Trophoblast cell (in vitro differentiated cells and primary cell): Measurements from ENCODE around the gene CHRNB2.

ENCODE experiments used
- DNase-seq, 2 donors: peaks; one replicate each; pipeline ENCODE4 v3.0.0-alpha.2; 2016
- H2AFZ ChIP-seq: 2 replicates; pipeline ENCODE4 v1.6.1; 2013; ENCODE audit warnings: low read length, moderate library complexity, mild to moderate bottlenecking; ENCODE audit not compliant: insufficient read depth, poor library complexity
- H2AK5ac ChIP-seq: 2 replicates; pipeline ENCODE4 v1.6.1; 2013; ENCODE audit warnings: mild to moderate bottlenecking, low read length
- H2BK120ac ChIP-seq: 2 replicates; pipeline ENCODE4 v1.6.1; 2013; ENCODE audit warnings: low read length, mild to moderate bottlenecking, moderate library complexity; ENCODE audit not compliant: insufficient read depth, poor library complexity
- H2BK12ac ChIP-seq: 2 replicates; pipeline ENCODE4 v1.6.1; 2013; ENCODE audit warnings: mild to moderate bottlenecking, low read length, moderate library complexity
- H2BK5ac ChIP-seq: 2 replicates; pipeline ENCODE4 v1.6.1; 2013; ENCODE audit warnings: low read length, low read depth, moderate library complexity, mild to moderate bottlenecking; ENCODE audit not compliant: poor library complexity
- H3K14ac ChIP-seq: 2 replicates; pipeline ENCODE4 v1.6.1; 2013; ENCODE audit warnings: mild to moderate bottlenecking, low read length
- H3K18ac ChIP-seq: 2 replicates; pipeline ENCODE4 v1.6.1; 2013; ENCODE audit warnings: mild to moderate bottlenecking, low read length
- H3K23ac ChIP-seq: 2 replicates; pipeline ENCODE4 v1.6.1; 2013; ENCODE audit warnings: low read length
- H3K27ac ChIP-seq: 2 replicates; pipeline ENCODE4 v1.5.1; 2013; ENCODE audit warnings: low read depth, mild to moderate bottlenecking, inconsistent platforms, low read length, moderate library complexity
- H3K27me3 ChIP-seq: 2 replicates; pipeline ENCODE4 v1.6.1; 2013; ENCODE audit warnings: inconsistent platforms, mild to moderate bottlenecking, low read length, moderate library complexity; ENCODE audit not compliant: insufficient read depth
- H3K36me3 ChIP-seq, 2 experiments: 1 replicate in 1 of 2; 2 replicates in 1 of 2; pipeline ENCODE4 v1.6.1; 2013; ENCODE audit warnings: low read length in 2 of 2, mild to moderate bottlenecking in 2 of 2, moderate library complexity in 1 of 2; ENCODE audit not compliant: insufficient read depth in 2 of 2, control insufficient read depth in 1 of 2
- H3K4ac ChIP-seq: 2 replicates; pipeline ENCODE4 v1.6.1; 2013; ENCODE audit warnings: low read depth, mild to moderate bottlenecking, low read length, moderate library complexity
- H3K4me1 ChIP-seq, 2 experiments: 1 replicate in 1 of 2; 2 replicates in 1 of 2; pipeline ENCODE4 v1.6.1; 2013; ENCODE audit warnings: low read length in 2 of 2, mild to moderate bottlenecking in 2 of 2, moderate library complexity in 1 of 2; ENCODE audit not compliant: insufficient read depth in 2 of 2, control insufficient read depth in 1 of 2
- H3K4me2 ChIP-seq: 2 replicates; pipeline ENCODE4 v1.6.1; 2013; ENCODE audit warnings: inconsistent platforms, mild to moderate bottlenecking, low read length, moderate library complexity
- H3K4me3 ChIP-seq: 2 replicates; pipeline ENCODE4 v1.5.1; 2013; ENCODE audit warnings: mild to moderate bottlenecking, low read depth, low read length, inconsistent platforms
- H3K79me1 ChIP-seq: one replicate; pipeline ENCODE4 v1.6.1; 2013; ENCODE audit warnings: low read length
- H3K79me2 ChIP-seq: 2 replicates; pipeline ENCODE4 v1.6.1; 2013; ENCODE audit warnings: low read length, mild to moderate bottlenecking; ENCODE audit not compliant: control insufficient read depth, insufficient read depth, poor library complexity
- H3K9ac ChIP-seq: 2 replicates; pipeline ENCODE4 v1.6.1; 2013; ENCODE audit warnings: mild to moderate bottlenecking, low read length
- H3K9me3 ChIP-seq: 2 replicates; pipeline ENCODE4 v1.6.1; 2013; ENCODE audit warnings: low read depth, mild to moderate bottlenecking, control low read depth, inconsistent platforms, low read length; ENCODE audit not compliant: insufficient read depth
- H4K12ac ChIP-seq: 2 replicates; pipeline ENCODE4 v1.6.1; 2013; ENCODE audit warnings: low read depth, mild to moderate bottlenecking, low read length, moderate library complexity
- H4K8ac ChIP-seq: 2 replicates; pipeline ENCODE4 v1.6.1; 2013; ENCODE audit warnings: low read depth, mild to moderate bottlenecking, low read length, moderate library complexity
- H4K91ac ChIP-seq: one replicate; pipeline ENCODE4 v1.6.1; 2013; ENCODE audit warnings: low read depth, mild to moderate bottlenecking, low read length, moderate library complexity
- WGBS: extraction: QIAGEN DNeasy Blood & Tissue Kit; methylation state at CpG from one replicate; pipeline ENCODE4 v1.1.7; 2013; ENCODE audit warnings: missing lambda C conversion rate; ENCODE audit not compliant: insufficient read length, insufficient coverage; ENCODE audit errors: extremely low coverage; 5-methylcytosine and 5-hydroxymethylcytosine counted together

Gene CHRNB2

DNA sequence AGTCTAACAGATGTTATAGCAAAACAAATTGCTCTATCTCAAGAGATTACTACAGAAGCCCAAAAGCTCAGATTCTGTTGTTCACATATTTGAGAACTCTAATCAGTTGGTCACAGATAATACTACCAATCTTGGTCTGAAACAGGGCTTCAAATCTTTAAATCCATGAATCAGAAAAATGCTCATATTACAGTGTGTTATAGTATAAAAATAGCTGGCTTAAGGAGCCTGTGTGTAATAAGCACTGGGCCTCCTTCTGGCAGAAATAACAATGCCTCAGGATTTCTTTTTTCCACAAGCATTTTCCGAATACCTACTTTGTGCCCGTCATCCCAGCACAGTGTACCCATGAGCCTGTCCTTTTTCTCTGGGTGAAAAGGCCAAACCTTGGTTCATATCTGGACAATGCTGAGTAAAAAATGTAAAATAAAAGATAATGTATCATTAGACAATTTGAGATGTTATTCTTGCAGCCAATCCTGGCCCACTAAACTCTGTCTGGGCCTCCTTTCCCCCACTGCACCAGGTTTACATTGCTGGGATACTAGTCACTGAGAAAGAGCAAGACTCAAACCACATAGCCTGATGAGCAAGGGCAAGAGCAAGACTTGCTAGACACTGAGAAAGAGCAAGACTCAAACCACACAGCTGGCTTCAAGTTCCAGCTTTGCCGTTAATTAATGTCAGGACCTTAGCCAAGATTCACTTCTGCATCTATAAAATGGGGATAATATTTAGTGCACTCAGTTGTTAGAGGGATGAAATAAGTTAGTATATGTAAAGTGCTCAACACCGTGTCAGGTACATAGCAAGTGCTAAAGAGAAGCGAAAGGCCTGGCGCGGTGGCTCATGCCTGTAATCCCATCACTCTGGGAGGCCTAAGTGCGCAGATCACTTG lies 57.4 kb downstream of the CHRNB2 start:
- no peak overlapping the region for H4K8ac ChIP-seq

GRCh38 chr1:154626456-154627256 lies 59.1 kb downstream of the CHRNB2 start:
- no peaks in the 10 kb centered on the region for H3K36me3 ChIP-seq
- H3K27ac ChIP-seq = no peak overlapping the region
- DNase-seq = no peak
- H3K27me3 ChIP-seq = no peaks in the 10 kb centered on the region
- no CpG with 5 or more reads among the region's 10 CpGs for WGBS
- H3K9ac ChIP-seq = peak overlapping the region; percentile 13
- H3K14ac ChIP-seq = peak overlapping the region; percentile 82
- H3K79me2 ChIP-seq = peaks cover 6% of the 10 kb centered on the region
- no peak overlapping the region for H2AK5ac ChIP-seq
- H3K4ac ChIP-seq = peak overlapping the region; percentile 87
- peak overlapping the region; percentile 78 for H3K4me3 ChIP-seq
- H4K8ac ChIP-seq = peak overlapping the region; percentile 95
- no peak overlapping the region for H2BK5ac ChIP-seq
- H3K18ac ChIP-seq = no peak overlapping the region
- H2BK120ac ChIP-seq = no peak overlapping the region
- H3K4me1 ChIP-seq = peaks cover 0 to 4% of the 10 kb centered on the region in 2 experiments
- peak overlapping the region; percentile 84 for H4K91ac ChIP-seq
- H2BK12ac ChIP-seq = no peak overlapping the region
- H4K12ac ChIP-seq = peak overlapping the region; percentile 78
- no peak overlapping the region for H3K23ac ChIP-seq
- H3K9me3 ChIP-seq = no peaks in the 10 kb centered on the region
- H3K79me1 ChIP-seq = peaks cover 5% of the 10 kb centered on the region
- no peak overlapping the region for H2AFZ ChIP-seq
- H3K4me2 ChIP-seq = peak overlapping the region; percentile 62

More for the DNA sequence above, 57.4 kb downstream of the CHRNB2 start:
- DNase-seq = no peak
- H4K12ac ChIP-seq = no peak overlapping the region
- H3K4me1 ChIP-seq = peaks cover 0 to 4% of the 10 kb centered on the region in 2 experiments
- H2BK120ac ChIP-seq = no peak overlapping the region
- H4K91ac ChIP-seq = no peak overlapping the region
- H3K4me3 ChIP-seq = no peak overlapping the region
- peak overlapping the region; percentile 27 for H3K4ac ChIP-seq
- WGBS = no CpG with 5 or more reads among the region's 8 CpGs
- no peak overlapping the region for H3K14ac ChIP-seq
- no peak overlapping the region for H2AFZ ChIP-seq
- no peaks in the 10 kb centered on the region for H3K27me3 ChIP-seq
- no peak overlapping the region for H3K18ac ChIP-seq
- peaks cover 5% of the 10 kb centered on the region for H3K79me1 ChIP-seq
- no peaks in the 10 kb centered on the region for H3K36me3 ChIP-seq
- no peak overlapping the region for H3K9ac ChIP-seq
- H3K9me3 ChIP-seq = no peaks in the 10 kb centered on the region
- no peak overlapping the region for H2AK5ac ChIP-seq
- H2BK12ac ChIP-seq = no peak overlapping the region
- H3K23ac ChIP-seq = no peak overlapping the region
- H3K27ac ChIP-seq = no peak overlapping the region
- H3K79me2 ChIP-seq = peaks cover 6% of the 10 kb centered on the region
- no peak overlapping the region for H3K4me2 ChIP-seq
- no peak overlapping the region for H2BK5ac ChIP-seq

GRCh38 chr1:154627257-154628120 lies 59.9 kb downstream of the CHRNB2 start:
- H3K9me3 ChIP-seq = no peaks in the 10 kb centered on the region
- H3K4me3 ChIP-seq = peak overlapping the region; percentile 78
- peak overlapping the region; percentile 84 for H4K91ac ChIP-seq
- H3K27ac ChIP-seq = no peak overlapping the region
- H2AK5ac ChIP-seq = no peak overlapping the region
- peak overlapping the region; percentile 78 for H4K12ac ChIP-seq
- peak overlapping the region; percentile 80 for H2BK120ac ChIP-seq
- peak overlapping the region; percentile 87 for H3K4ac ChIP-seq
- peak overlapping the region; percentile 87 for H3K9ac ChIP-seq
- H3K14ac ChIP-seq = peak overlapping the region; percentile 82
- H2BK5ac ChIP-seq = peak overlapping the region; percentile 78
- no peaks in the 10 kb centered on the region for H3K36me3 ChIP-seq
- H3K18ac ChIP-seq = peak overlapping the region; percentile 84
- H2AFZ ChIP-seq = peak overlapping the region; percentile 80
- H3K27me3 ChIP-seq = no peaks in the 10 kb centered on the region
- peaks cover 6% of the 10 kb centered on the region for H3K79me2 ChIP-seq
- peak; percentile 82 to 92 for DNase-seq
- peak overlapping the region; percentile 95 for H4K8ac ChIP-seq
- no peak overlapping the region for H3K23ac ChIP-seq
- H3K4me2 ChIP-seq = peak overlapping the region; percentile 62
- no peak overlapping the region for H2BK12ac ChIP-seq
- WGBS = no CpG with 5 or more reads among the region's 70 CpGs
- peaks cover 0 to 4% of the 10 kb centered on the region in 2 experiments for H3K4me1 ChIP-seq
- peaks cover 5% of the 10 kb centered on the region for H3K79me1 ChIP-seq

DNA sequence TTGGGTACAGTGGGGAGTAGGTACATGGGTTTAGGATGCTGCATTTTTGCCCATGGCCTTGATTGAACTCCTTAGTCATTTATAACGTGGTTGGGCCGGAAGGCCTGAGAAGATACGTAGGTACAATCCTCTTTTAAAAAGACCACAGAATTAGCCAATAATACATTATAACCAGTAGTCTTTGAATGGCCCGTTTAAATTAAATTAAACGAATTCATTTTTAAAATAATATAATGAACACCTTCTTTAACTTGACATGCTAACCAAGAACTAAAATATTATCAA lies 60.5 kb downstream of the CHRNB2 start:
- no peak overlapping the region for H2AK5ac ChIP-seq
- H3K14ac ChIP-seq = no peak overlapping the region
- no peak overlapping the region for H2BK12ac ChIP-seq
- no CpG with 5 or more reads among the region's 5 CpGs for WGBS
- H3K4me2 ChIP-seq = peak overlapping the region; percentile 62
- no peak overlapping the region for H3K27ac ChIP-seq
- DNase-seq = no peak
- no peaks in the 10 kb centered on the region for H3K36me3 ChIP-seq
- H4K8ac ChIP-seq = peak overlapping the region; percentile 79
- no peaks in the 10 kb centered on the region for H3K9me3 ChIP-seq
- H4K12ac ChIP-seq = peak overlapping the region; percentile 78
- H2AFZ ChIP-seq = peak overlapping the region; percentile 73
- H2BK5ac ChIP-seq = no peak overlapping the region
- H3K23ac ChIP-seq = no peak overlapping the region
- peaks cover 0 to 4% of the 10 kb centered on the region in 2 experiments for H3K4me1 ChIP-seq
- H3K4me3 ChIP-seq = no peak overlapping the region
- no peak overlapping the region for H3K4ac ChIP-seq
- peaks cover 5% of the 10 kb centered on the region for H3K79me1 ChIP-seq
- H4K91ac ChIP-seq = peak overlapping the region; percentile 36
- H3K79me2 ChIP-seq = peaks cover 6% of the 10 kb centered on the region
- no peaks in the 10 kb centered on the region for H3K27me3 ChIP-seq
- no peak overlapping the region for H3K18ac ChIP-seq
- H3K9ac ChIP-seq = peak overlapping the region; percentile 3
- no peak overlapping the region for H2BK120ac ChIP-seq
